K562 (cell line): Measurements from ENCODE around the gene HGFAC. TPM values are rescaled to one million over a fixed set of nuclear protein-coding genes. Genes with fewer than 3 reads are reported as not detected.

Source experiments
- FOSL1 ChIP-seq: fragments of 200-800 bp; sonication (Bioruptor generic); conservative IDR thresholded peaks from 2 replicates; pipeline ENCODE4 v1.6.1; 2016; ENCODE audit warnings: missing genetic modification characterization, missing compliant biosample characterization
- HCFC1 ChIP-seq: IDR thresholded peaks from 2 replicates; pipeline ENCODE4 v1.6.1; 2012; ENCODE audit warnings: low read depth, low read length, improper control_type of control experiment
- JUNB ChIP-seq: fragments of 450-650 bp; formaldehyde crosslinking; conservative IDR thresholded peaks from 2 replicates; pipeline ENCODE4 v1.4.0; 2020; ENCODE audit warnings: mild to moderate bottlenecking
- MAFG ChIP-seq: fragments of 450-650 bp; conservative IDR thresholded peaks from 2 replicates; pipeline ENCODE4 v1.6.1; 2016; ENCODE audit warnings: missing genetic modification characterization, missing compliant biosample characterization
- MCM5 ChIP-seq: fragments of 450-650 bp; IDR thresholded peaks from 2 replicates; pipeline ENCODE4 v1.6.1; 2016; ENCODE audit warnings: low read depth
- NEUROD1 ChIP-seq: fragments of 150-350 bp; IDR thresholded peaks from 2 replicates; pipeline ENCODE4 v1.6.1; 2014; ENCODE audit warnings: borderline replicate concordance, low read length, low read depth; ENCODE audit not compliant: partially characterized antibody
- PCBP2 ChIP-seq: fragments of 200-400 bp; formaldehyde crosslinking; IDR thresholded peaks from 2 replicates; pipeline ENCODE4 v1.6.1; 2018; ENCODE audit warnings: low read length, low read depth, mild to moderate bottlenecking, moderate library complexity; ENCODE audit not compliant: poor library complexity, severe bottlenecking
- SIN3A ChIP-seq, 2 experiments: fragments of 150-350 bp in 1 of 2; IDR thresholded peaks; 2 replicates each; pipeline ENCODE4 v1.6.1; 2011 to 2016; ENCODE audit warnings: borderline replicate concordance in 2 of 2, low read depth in 2 of 2, low read length in 2 of 2, mild to moderate bottlenecking in 2 of 2, moderate library complexity in 2 of 2; ENCODE audit not compliant: control insufficient read depth in 1 of 2
- SIN3B ChIP-seq: fragments of 450-650 bp; IDR thresholded peaks from 2 replicates; pipeline ENCODE4 v1.6.1; 2017; ENCODE audit warnings: low read depth, mild to moderate bottlenecking, moderate library complexity
- SUPT5H ChIP-seq: fragments of 450-650 bp; IDR thresholded peaks from 2 replicates; pipeline ENCODE4 v1.6.1; 2016
- TOE1 ChIP-seq, 2 experiments: fragments of 450-650 bp in 1 of 2; sonication (generic) in 1 of 2; formaldehyde crosslinking in 1 of 2; IDR thresholded peaks; 2 replicates each; pipeline versions ENCODE4 v1.7.1 to v1.8.0; 2016 to 2022; ENCODE audit warnings: borderline replicate concordance in 2 of 2, mild to moderate bottlenecking in 2 of 2, antibody characterized with exemption in 1 of 2, inconsistent platforms in 1 of 2, low read depth in 1 of 2, missing genetic modification reagents in 1 of 2, moderate library complexity in 1 of 2
- TSC22D4 ChIP-seq: fragments of 450-650 bp; IDR thresholded peaks from 2 replicates; pipeline ENCODE4 v1.6.1; 2016; ENCODE audit warnings: missing genetic modification characterization, missing biosample characterization, control low read depth
- ZBTB8A ChIP-seq: fragments of 450-650 bp; IDR thresholded peaks from 2 replicates; pipeline ENCODE4 v1.6.1; 2018; ENCODE audit warnings: mild to moderate bottlenecking, moderate library complexity; ENCODE audit not compliant: partially characterized antibody
- ZNF212 ChIP-seq: fragments of 450-650 bp; formaldehyde crosslinking; IDR thresholded peaks from 2 replicates; pipeline ENCODE4 v1.4.0; 2020; ENCODE audit warnings: mild to moderate bottlenecking
- ZNF644 ChIP-seq: fragments of 200-800 bp; sonication (Bioruptor generic); IDR thresholded peaks from 2 replicates; pipeline ENCODE4 v1.6.1; 2016; ENCODE audit warnings: low read depth, missing genetic modification characterization, missing compliant biosample characterization
- ZNF79 ChIP-seq: fragments of 250-450 bp; sonication (Bioruptor Pico); IDR thresholded peaks from 2 replicates; pipeline ENCODE4 v1.4.0; 2020; ENCODE audit warnings: low read depth, mild to moderate bottlenecking, moderate library complexity
- polyA plus RNA-seq, 8 experiments: library from polyadenylated mRNA; depleted of rRNA in 4 of 8; stranded (reverse) in 5 of 8; unstranded in 3 of 8; fragments of >200 nt; fragmentation: Nextera tagmentation in 2 of 8; fragmentation: Illumina TruSeq in 1 of 8; extraction: Ambion mirVana in 2 of 8; extraction: Trizol in 1 of 8; gene quantifications; 2 replicates each; pipeline versions ENCODE4 v1.2.1 to v1.2.3, GENCODE V29; 2011 to 2014; ENCODE audit warnings: inconsistent platforms in 1 of 8, missing spikeins in 1 of 8
- total RNA-seq, 7 experiments: library from RNA; depleted of rRNA in 6 of 7; stranded (reverse); fragments of >200 nt in 6 of 7; fragmentation: Illumina TruSeq in 2 of 7; extraction: Trizol in 2 of 7; gene quantifications; 2 replicates each; pipeline versions ENCODE4 v1.2.1 to v1.2.3, GENCODE V29; 2011 to 2021; ENCODE audit warnings: low replicate concordance in 1 of 7
- TF ChIP-seq, protein P1 (sequence below): fragments of 200-800 bp; sonication (Bioruptor generic); IDR thresholded peaks from 2 replicates; pipeline ENCODE4 v1.6.1; 2017; ENCODE audit warnings: missing genetic modification characterization, missing compliant biosample characterization
- TF ChIP-seq, protein P2 (sequence below): fragments of 450-650 bp; IDR thresholded peaks from 2 replicates; pipeline ENCODE4 v1.6.1; 2017; ENCODE audit warnings: antibody characterized with exemption
- TF ChIP-seq, protein P3 (sequence below): sonication (generic); formaldehyde crosslinking; IDR thresholded peaks from 2 replicates; pipeline ENCODE4 v1.8.0; 2022; ENCODE audit warnings: missing genetic modification reagents, mild to moderate bottlenecking, moderate library complexity, borderline replicate concordance
- TF ChIP-seq, protein P4 (sequence below): fragments of 150-350 bp; IDR thresholded peaks from 2 replicates; pipeline ENCODE4 v1.6.1; 2014; ENCODE audit warnings: low read depth, mild to moderate bottlenecking, low read length, borderline replicate concordance

Gene HGFAC
- total and polyA plus RNA-seq, 9 of the 15 experiments (the other 6 are each of a cell fraction or from before 2014, with no cell fraction given) = 0.13 TPM; not detected in 8

DNA sequence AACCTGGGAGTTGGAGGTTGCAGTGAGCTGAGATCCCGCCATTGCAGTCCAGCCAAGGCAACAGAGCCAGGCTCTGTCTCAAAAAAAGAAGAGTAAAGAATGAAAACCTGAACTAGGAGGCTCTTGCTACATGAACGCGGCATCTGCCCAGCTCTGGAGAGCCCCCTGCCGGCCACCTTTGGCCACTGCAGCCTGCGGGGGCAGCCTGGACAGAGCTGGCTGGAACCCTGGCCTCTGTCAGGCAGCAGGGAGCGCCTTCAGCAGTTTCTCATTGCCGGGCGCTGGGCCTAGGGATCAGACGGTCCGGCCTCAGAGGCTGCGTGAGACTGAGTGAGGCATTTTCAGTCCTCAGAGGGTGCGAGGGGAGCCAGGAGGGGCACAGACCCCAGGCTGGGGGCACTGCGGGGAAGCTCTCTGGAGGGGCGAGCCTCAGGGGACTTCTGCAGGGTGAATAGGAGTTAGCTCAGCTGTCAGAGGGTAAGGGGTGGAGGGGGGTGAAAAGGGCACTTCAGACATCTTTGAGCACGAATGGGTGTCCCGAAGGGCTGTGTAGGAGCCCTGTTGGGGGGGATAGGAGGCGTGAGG, 38.9 kb downstream of the HGFAC start (continued):
- TF ChIP-seq PCBP2 (no peak), JUNB (CRISPR knock-in tag) (no peak), MCM5 (no peak), MAFG (tag) (no peak), HCFC1 (0 out of 2 replicates have a peak, but pooled peaks have one; percentile 21), TOE1 (IDR thresholded peaks at IDR 0.05; ENCODE audit: borderline replicate concordance) (no peak), TOE1 (CRISPR knock-in tag; IDR thresholded peaks at IDR 0.05; ENCODE audit: borderline replicate concordance, low read depth) (no peak), SIN3B (no peak), ZBTB8A (no peak), ZNF212 (CRISPR knock-in tag) (no peak), SUPT5H (no peak), SIN3A (IDR thresholded peaks at IDR 0.05; ENCODE audit: borderline replicate concordance in 2 of 2, control insufficient read depth in 1 of 2, low read depth in 2 of 2, low read length in 2 of 2) (no peak), TSC22D4 (tag) (no peak), ZNF79 (CRISPR knock-in tag) (no peak), ZNF644 (tag) (no peak), NEUROD1 (no peak), FOSL1 (tag) (no peak)
- TF ChIP-seq, protein P1, sequence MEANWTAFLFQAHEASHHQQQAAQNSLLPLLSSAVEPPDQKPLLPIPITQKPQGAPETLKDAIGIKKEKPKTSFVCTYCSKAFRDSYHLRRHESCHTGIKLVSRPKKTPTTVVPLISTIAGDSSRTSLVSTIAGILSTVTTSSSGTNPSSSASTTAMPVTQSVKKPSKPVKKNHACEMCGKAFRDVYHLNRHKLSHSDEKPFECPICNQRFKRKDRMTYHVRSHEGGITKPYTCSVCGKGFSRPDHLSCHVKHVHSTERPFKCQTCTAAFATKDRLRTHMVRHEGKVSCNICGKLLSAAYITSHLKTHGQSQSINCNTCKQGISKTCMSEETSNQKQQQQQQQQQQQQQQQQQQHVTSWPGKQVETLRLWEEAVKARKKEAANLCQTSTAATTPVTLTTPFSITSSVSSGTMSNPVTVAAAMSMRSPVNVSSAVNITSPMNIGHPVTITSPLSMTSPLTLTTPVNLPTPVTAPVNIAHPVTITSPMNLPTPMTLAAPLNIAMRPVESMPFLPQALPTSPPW (CRISPR knock-in tag) = no peak
- TF ChIP-seq, protein P2, sequence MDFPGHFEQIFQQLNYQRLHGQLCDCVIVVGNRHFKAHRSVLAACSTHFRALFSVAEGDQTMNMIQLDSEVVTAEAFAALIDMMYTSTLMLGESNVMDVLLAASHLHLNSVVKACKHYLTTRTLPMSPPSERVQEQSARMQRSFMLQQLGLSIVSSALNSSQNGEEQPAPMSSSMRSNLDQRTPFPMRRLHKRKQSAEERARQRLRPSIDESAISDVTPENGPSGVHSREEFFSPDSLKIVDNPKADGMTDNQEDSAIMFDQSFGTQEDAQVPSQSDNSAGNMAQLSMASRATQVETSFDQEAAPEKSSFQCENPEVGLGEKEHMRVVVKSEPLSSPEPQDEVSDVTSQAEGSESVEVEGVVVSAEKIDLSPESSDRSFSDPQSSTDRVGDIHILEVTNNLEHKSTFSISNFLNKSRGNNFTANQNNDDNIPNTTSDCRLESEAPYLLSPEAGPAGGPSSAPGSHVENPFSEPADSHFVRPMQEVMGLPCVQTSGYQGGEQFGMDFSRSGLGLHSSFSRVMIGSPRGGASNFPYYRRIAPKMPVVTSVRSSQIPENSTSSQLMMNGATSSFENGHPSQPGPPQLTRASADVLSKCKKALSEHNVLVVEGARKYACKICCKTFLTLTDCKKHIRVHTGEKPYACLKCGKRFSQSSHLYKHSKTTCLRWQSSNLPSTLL = no peak
- TF ChIP-seq, protein P3, sequence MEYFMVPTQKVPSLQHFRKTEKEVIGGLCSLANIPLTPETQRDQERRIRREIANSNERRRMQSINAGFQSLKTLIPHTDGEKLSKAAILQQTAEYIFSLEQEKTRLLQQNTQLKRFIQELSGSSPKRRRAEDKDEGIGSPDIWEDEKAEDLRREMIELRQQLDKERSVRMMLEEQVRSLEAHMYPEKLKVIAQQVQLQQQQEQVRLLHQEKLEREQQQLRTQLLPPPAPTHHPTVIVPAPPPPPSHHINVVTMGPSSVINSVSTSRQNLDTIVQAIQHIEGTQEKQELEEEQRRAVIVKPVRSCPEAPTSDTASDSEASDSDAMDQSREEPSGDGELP (CRISPR knock-in tag) = peak; percentile 48; the same call in 1 of the 2 replicates
- TF ChIP-seq, protein P4, sequence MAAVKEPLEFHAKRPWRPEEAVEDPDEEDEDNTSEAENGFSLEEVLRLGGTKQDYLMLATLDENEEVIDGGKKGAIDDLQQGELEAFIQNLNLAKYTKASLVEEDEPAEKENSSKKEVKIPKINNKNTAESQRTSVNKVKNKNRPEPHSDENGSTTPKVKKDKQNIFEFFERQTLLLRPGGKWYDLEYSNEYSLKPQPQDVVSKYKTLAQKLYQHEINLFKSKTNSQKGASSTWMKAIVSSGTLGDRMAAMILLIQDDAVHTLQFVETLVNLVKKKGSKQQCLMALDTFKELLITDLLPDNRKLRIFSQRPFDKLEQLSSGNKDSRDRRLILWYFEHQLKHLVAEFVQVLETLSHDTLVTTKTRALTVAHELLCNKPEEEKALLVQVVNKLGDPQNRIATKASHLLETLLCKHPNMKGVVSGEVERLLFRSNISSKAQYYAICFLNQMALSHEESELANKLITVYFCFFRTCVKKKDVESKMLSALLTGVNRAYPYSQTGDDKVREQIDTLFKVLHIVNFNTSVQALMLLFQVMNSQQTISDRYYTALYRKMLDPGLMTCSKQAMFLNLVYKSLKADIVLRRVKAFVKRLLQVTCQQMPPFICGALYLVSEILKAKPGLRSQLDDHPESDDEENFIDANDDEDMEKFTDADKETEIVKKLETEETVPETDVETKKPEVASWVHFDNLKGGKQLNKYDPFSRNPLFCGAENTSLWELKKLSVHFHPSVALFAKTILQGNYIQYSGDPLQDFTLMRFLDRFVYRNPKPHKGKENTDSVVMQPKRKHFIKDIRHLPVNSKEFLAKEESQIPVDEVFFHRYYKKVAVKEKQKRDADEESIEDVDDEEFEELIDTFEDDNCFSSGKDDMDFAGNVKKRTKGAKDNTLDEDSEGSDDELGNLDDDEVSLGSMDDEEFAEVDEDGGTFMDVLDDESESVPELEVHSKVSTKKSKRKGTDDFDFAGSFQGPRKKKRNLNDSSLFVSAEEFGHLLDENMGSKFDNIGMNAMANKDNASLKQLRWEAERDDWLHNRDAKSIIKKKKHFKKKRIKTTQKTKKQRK = no peak
